Umbilical cord (tissue), 2 donors: ENCODE data around the gene KANSL1L. TPM values are rescaled to one million over a fixed set of nuclear protein-coding genes. Genes with fewer than 3 reads are reported as not detected.
"Not testable (repeated sequence)": the region's sequence is repeated elsewhere in the genome, so short reads cannot be mapped to it uniquely, and the experiment has no call there.

Experiments
- DNase-seq: peaks from one replicate; pipeline ENCODE4 v3.0.0-alpha.2; 2015; ENCODE audit warnings: low spot score
- total RNA-seq: library from RNA; depleted of rRNA; stranded (reverse); fragments of >200 nt; gene quantifications from one replicate; pipeline ENCODE4 v1.2.3, GENCODE V29; 2014; ENCODE audit warnings: low replicate concordance; ENCODE audit not compliant: insufficient read depth

Gene KANSL1L
- total RNA-seq, 1 donor from 2014 or later, result 53.0 TPM

- not testable (repeated sequence) for DNase-seq
Observed at GRCh38 chr2:210177115-210177514, 5.9 kb upstream of the KANSL1L start.

GRCh38 chr2:210174086-210174485, 2.9 kb upstream of the KANSL1L start:
- DNase-seq, result no peak

- DNase-seq, result peak; percentile 7
Observed at GRCh38 chr2:210172219-210172575, 988 bp upstream of the KANSL1L start.

GRCh38 chr2:210170446-210171303, 534 bp downstream of the KANSL1L start:
- DNase-seq, result peak; percentile 98

GRCh38 chr2:210170196-210170445, 1.1 kb downstream of the KANSL1L start:
- DNase-seq, result no peak

GRCh38 chr2:210169516-210170195, 1.6 kb downstream of the KANSL1L start:
- DNase-seq, result peak; percentile 70

- peak; percentile 6 for DNase-seq
Observed at GRCh38 chr2:210167227-210167626, 4.0 kb downstream of the KANSL1L start.

- DNase-seq, result no peak
Observed at GRCh38 chr2:210162466-210163124, 8.6 kb downstream of the KANSL1L start.

- DNase-seq, result no peak
Observed at GRCh38 chr2:210159059-210159458, 12.2 kb downstream of the KANSL1L start.

GRCh38 chr2:210158236-210158635, 13.0 kb downstream of the KANSL1L start:
- no peak for DNase-seq

- DNase-seq, result no peak
Observed at GRCh38 chr2:210157526-210157925, 13.7 kb downstream of the KANSL1L start.

GRCh38 chr2:210147614-210148013, 23.6 kb downstream of the KANSL1L start:
- DNase-seq, result no peak

GRCh38 chr2:210132239-210132638, 39.0 kb downstream of the KANSL1L start:
- DNase-seq, result no peak

- DNase-seq, result no peak
Observed at GRCh38 chr2:210128961-210129360, 42.2 kb downstream of the KANSL1L start.

GRCh38 chr2:210113614-210114235, 57.5 kb downstream of the KANSL1L start:
- DNase-seq, result no peak

- DNase-seq, result no peak
Observed at GRCh38 chr2:210112871-210113270, 58.3 kb downstream of the KANSL1L start.

- DNase-seq, result no peak
Observed at GRCh38 chr2:210099940-210100339, 71.3 kb downstream of the KANSL1L start.

GRCh38 chr2:210094787-210095186, 76.4 kb downstream of the KANSL1L start:
- DNase-seq, result no peak

GRCh38 chr2:210092791-210093190, 78.4 kb downstream of the KANSL1L start:
- no peak for DNase-seq

GRCh38 chr2:210086930-210087329, 84.3 kb downstream of the KANSL1L start:
- no peak for DNase-seq

- no peak for DNase-seq
Observed at GRCh38 chr2:210086292-210086691, 84.9 kb downstream of the KANSL1L start.

GRCh38 chr2:210072922-210073509, 98.2 kb downstream of the KANSL1L start:
- peak; percentile 31 for DNase-seq
